Stimulated activated CD8-positive, alpha-beta memory T cell treated with anti-CD3 and anti-CD28 coated beads, Interleukin-15, amount 100 ng/mL, for 1 hour (primary cell): ENCODE measurements around the gene SYTL2.
A peak's percentile ranks its signal among the peaks of the same experiment; 100 is the strongest.

ENCODE experiments used
- DNase-seq: peaks from one replicate; pipeline ENCODE4 v3.0.0-alpha.2; 2020; ENCODE audit warnings: low read depth

SYTL2 gene

DNA sequence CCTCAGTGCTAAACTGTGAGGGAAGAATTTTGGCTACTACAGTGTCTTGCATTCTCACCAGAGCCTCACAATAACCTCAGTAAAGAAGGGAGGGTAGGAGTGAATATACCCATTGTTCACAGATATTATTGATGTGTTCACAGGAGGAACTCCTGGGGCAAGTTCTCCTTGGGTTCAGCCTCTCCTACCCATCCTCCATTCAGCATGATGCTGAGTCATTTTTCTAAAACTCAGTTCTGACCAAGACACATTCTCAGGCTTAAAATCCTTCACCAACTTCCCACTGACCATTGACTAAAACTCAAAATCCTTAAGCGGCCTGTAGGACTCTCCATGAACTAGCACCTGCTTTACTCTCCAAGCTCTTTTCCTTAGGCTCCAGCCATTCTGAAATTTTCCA, 48.7 kb downstream of the SYTL2 start:
- no peak for DNase-seq

DNA sequence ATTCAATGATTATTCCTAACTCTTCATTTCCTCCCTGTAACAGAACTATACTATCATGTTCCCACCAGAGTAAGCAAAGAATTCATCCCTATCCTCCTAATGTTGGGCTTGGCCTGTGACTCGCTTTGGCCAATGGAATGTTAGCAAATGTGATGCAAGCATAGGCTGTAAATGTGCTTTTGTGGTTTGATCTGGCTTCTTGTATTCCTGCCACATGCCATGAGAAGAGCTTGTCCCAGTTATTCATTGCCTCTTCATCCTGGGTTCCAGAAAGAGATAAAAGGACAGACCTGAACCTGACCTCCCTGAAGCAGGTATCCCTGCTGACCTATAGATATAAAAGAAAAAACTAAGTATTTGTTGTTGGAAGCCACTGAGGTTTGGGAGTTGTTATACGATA, 51.0 kb downstream of the SYTL2 start:
- no peak for DNase-seq

DNA sequence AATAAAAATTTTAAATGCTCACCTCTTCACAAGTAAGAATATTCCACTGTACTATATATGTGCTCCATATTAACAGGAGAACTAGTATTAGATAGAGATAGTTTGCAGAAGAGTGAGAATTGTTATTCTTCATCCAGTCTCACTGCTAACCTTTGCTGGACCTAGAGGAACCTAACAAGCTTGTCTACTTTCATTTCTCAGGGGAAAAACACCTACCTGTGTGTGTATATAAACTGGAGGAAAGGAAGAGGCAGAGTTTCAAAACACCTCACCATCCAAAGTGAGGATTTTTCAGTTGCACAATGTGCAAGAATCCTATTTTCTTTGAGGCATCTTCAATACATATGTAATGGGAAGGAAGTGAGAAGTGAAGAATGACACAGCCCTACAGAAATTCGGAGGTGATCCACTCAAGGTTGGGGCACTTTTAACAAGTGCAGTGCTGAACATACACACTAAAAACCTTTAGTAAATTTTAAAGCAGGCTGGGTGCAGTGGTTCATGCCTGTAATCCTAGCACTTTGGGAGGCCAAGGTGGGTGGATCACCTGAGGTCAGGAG, 52.4 kb downstream of the SYTL2 start:
- DNase-seq: no peak

DNA sequence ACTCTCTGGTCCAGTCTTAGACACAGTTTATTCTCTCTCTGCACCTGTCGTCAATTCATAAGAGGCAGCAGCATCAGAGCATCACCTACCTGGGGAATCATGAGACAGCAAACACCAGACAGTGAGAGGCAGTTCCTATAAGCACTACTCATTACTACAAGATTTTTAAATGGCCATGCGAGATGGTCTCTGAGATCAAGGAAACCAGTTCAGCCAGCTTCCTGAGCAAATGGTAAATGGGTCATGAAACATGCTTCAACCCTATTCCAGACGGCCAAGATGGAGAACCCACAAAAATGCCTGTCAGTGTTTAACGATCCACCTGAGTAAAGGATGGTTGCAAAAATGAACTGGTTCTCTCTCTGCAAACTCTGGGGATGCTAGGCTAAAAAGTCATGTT, 52.9 kb downstream of the SYTL2 start:
- no peak for DNase-seq

DNA sequence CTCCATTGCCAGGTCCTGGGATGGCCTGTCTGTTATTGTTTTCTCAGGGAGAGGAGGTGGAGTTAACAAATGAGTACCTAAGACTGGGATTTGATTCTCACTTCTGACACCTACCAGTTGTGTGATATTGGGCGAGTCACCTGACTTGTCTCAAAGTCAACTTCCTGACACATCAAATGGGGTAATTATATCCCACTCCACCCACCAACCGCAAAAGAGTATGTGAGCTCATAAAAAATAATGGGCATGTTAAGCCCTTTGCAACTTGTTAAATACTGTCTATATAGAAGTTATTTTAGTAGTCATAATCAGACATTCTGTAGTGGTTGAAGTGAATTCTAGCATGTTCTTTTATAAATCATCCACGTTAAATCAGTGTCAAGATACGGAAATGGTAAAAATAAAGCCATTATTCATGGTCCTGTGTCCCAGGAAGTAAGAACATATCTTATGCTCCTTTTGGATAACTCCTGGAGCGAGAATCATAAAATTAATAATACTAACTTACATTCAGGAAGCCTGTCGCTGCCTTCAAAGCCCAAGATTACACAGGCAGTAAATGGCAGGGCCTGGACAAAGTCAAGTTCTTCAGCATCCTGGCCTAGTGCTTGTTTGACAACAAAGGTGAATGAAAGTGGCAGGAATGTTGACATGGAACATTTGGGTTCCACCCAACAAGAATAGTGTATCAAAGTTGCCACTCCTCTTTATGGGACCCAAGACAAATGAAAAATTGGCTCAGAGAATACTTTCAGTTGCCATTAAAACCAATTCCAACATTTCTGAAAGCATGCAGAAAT, 54.3 kb downstream of the SYTL2 start:
- no peak for DNase-seq

DNA sequence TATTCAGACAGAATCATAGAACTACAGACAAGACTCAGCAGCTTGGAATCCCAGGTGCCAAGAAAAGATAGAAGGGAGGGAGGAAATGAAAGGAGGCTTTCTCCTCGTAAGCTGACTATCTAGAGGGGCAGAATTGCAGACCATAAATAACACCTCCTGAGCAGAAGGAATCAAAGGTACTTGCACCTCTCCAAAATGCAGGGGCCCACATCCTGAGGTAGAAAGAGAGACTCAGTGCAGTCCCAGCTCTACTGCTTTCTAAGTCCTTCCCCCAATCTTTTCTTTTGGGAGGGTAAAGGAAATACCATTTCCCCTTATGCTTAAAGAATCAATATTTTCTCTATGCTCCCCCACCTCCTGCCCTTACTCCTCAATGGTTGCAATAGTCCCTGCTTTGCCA, 55.2 kb downstream of the SYTL2 start:
- DNase-seq: no peak

DNA sequence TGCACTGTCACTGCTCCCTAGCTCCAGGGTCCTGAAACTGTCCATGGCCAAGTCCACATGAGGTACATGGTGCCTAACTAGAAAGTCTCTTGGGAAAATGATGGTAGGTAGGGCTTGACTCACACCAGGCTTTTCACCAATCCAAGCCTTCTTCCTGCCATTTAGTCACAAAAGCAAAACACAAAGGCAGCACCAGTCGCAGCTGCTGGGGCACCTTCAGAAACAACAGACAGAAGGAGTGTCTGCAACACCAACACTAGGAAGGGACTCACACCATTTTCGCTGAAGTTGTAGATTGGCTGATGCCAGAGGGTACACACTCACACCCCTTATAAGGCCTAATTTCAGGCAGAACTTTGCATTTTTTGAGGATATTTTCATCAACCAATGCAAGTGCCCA, 55.7 kb downstream of the SYTL2 start:
- DNase-seq: no peak

DNA sequence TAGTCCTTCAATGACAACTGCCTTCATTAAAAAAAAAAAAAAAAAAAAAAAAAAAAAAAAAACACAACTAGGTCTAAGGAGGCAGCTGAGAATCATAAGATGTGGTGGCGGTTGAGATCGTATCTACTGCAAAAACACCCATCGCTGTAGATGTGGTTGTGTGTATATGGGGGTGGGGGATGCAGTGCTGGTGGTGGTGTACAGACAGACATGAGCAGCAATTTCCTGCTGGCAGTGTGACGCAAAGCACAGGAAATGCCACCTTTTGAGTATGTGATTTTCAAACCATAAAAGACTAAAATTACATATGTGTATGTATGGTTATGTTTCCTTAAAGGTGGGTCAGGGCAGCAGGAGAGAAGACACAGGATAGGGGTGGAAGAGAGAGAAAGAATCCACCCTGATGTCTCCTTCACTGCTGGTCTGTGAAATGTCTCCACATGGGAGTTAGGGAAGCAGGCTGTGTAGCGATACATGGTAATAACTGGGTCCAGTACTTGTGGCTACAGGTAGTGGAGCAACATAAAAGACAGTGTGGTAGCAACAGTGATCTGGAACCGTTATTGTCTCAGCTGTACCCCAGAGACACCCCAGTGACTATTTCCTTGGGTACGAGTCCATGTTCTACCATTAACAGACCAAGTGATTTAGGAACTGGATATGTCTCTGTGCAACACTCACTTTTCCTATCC, 57.9 kb downstream of the SYTL2 start:
- DNase-seq: peak; percentile 74

DNA sequence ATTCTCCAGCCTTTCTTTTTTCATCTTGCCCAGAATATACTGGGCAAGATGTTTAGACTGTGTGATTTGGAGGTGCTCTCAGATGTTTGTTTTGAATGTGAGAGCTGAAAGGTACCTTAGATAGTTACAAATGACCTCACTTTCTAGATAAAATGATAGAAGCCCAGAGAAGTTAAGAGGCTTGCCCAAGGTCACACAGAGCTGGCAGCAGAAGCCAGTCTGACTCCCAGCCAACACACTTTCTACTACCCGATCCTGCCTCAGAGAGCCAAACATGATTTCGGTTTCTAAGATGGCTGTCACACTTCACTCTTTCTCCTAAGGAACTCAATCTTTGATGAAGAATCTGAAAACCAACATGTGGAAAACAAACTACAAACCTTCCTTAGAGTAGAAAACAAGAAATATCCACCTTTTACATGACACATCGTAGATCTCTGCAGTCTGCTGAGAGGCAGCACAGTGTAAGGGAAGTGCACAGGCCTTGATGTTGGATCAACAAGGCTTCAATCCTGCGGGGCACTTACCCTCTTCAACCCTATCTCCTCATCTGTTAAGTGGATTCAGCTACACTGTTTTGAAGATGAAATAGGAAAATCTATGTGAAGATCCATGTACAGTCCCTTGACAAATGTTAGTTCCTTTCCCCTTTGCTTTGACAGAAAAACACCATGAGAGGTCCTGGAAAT, 58.6 kb downstream of the SYTL2 start:
- DNase-seq: no peak

DNA sequence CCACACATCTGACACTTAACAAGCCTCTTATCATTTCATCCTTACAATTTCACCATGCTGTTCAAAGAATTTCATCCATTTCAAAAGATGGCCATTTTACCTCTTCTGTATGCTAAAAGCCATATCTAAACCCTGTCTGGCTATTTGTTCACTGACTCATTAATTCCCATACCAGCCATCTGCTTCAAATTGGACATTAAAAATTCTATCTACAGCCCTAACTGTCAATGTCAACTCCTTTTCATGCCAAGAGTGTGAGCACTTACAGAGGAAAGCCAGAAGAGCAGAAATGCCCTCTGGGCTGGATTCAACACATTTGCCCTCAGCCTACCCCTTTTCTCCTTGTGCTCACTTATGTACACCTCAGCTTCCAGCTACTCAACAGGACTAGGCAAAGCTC, 59.2 kb downstream of the SYTL2 start:
- no peak for DNase-seq

DNA sequence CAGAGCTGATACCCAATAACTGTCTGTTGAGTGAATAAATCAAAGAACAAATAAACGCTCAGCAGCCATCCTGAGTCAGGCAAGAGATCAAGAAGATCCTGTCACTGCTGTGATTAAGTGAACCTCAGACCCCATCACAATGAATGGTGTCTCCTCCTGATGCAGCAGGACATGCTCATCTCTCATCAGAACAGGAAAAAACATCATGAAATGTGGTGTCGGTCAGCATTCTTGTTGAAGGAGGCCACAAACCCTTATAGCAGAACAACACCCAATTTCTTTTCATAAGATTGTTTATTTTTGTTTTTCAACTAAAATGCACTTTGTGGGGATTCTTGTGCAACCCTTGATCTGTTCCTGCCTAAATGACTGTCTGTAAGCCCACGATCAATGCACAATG, 60.3 kb downstream of the SYTL2 start:
- DNase-seq: no peak

DNA sequence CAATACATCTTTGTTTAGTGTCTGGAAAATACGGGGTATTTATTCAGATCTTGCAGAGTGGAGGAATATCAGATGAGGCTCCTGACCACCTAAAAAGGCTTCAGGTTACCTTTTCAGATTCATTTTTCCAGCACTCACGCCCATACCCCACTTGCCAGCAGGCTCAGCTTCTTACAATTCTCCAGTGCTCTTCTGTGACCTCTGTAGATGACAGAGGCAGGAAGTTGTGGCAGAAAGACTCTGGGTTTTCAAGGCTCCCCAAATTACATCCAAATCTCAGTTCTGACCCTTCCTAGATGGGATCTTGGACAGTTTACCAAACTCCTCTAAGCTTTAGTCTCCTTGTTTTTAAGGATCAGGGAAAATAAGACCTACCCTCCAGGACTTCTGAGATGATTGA, 61.1 kb downstream of the SYTL2 start:
- DNase-seq: no peak

DNA sequence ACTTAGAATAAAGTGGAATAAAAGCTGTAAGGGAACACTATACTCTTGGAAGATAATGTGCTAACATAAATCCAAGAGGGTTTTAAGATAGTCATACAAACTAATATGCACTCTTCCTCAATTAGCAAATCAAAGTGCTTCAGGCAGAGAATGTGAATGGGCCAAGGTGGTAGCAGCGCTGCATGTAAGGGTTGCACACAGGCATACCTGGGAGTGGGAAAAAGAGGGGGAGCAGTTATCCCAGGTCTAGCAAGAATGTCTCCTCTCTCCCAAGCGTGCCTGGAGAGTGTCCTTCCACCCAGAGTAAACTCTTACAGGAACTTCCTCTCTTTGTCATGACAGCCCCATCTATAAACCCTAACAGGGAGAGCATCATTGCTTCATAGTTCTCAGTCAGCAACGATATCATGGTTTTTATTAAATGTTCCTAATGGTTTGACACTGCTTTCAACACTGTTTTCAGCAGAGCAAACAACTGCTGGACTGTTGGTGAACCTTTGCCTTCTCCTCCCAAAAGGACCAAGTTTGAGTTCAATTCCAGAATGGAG, 61.6 kb downstream of the SYTL2 start:
- DNase-seq: no peak

DNA sequence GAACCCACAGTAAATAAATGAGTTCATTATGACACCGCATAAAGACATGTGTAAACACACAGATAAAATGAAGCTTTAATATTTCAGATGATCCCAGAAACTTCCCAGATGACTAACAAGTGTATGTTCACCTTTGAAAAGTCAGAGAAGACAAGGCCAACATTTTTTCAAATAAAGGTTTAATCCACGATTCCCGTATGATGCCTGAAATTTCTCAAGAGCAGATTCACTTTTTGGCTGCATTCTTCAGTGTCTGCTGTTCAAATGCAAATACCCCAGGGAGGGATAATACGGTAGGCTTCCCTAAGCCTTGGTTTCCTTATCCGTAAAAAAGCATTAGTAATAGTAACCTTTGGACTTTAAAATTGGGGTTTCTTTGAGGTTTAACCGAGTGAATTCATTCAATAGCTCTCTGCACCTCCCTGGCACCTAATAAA, 62.5 kb downstream of the SYTL2 start:
- DNase-seq: no peak

DNA sequence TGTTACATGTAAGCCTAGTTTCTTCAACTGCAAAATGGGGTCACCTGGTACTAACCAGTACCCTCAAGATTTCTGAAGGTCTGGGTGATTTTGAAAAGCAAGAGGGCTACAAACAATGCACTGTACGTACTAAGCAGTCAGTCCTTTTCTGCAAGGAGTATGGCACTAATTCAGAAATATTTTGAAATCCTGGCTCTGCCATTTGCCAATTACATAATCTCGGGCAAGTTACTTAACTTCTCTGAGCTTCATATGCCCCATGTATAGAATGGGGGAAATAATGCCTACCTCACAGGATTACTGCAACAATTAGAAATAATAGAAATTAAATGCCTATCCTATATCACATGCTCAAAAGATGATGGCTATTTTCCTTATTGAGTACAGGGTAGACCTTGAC, 64.3 kb downstream of the SYTL2 start:
- no peak for DNase-seq

DNA sequence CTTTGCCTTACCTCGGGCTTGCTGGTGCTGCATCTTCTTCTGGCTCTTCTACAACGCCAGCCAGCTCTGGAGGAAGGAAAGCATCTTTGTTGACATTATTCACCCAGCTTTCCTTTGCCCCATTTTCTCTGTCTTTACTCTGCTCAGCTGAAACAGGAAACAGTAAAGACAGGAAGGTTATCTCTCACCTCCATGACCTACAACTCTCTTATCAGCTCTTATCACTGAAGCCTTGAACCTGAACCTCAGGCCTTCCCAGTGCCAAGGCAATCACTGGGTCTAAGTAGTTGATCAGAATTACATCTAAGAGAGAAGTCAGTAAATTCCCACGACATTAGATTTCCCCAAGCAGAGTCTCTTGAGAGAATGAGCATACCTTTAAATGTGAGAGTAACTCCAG, 65.3 kb downstream of the SYTL2 start:
- no peak for DNase-seq

DNA sequence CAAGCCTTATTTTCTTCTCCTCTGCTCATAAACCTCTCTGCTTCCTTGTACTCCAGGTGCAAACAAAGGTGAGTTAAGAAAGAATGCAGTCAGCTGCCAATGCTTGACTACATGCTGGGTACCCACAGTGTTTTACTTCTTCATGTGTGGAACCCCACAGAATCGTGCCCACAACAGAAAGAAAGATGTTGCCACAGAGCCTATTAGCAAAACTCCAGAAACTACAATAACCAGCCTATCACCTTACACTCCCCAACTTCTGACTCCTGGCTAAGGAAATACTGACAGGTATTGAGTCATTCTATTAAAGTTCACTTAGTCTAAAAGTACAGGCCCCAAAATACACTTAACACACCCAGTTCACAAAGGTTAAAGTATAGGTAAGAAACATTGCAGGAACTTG, 68.1 kb downstream of the SYTL2 start:
- DNase-seq: no peak

DNA sequence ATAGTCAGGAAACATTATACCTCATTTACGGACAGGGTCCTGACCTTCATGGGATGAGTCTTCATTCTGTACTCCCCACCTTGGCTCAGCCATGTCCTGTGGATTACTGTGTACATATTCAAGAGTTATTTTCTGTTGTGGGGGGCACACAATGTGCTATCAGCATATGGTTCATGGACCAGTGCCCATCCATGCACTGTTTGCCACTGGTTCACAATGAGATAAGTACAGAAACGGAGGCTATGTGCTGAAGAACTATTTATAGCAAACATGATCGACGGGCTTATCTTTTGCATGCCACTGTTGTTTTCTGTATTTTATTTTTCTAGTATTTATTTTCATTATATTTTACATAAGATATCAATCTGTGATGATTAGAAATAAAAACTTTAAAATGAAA, 68.6 kb downstream of the SYTL2 start:
- no peak for DNase-seq

DNA sequence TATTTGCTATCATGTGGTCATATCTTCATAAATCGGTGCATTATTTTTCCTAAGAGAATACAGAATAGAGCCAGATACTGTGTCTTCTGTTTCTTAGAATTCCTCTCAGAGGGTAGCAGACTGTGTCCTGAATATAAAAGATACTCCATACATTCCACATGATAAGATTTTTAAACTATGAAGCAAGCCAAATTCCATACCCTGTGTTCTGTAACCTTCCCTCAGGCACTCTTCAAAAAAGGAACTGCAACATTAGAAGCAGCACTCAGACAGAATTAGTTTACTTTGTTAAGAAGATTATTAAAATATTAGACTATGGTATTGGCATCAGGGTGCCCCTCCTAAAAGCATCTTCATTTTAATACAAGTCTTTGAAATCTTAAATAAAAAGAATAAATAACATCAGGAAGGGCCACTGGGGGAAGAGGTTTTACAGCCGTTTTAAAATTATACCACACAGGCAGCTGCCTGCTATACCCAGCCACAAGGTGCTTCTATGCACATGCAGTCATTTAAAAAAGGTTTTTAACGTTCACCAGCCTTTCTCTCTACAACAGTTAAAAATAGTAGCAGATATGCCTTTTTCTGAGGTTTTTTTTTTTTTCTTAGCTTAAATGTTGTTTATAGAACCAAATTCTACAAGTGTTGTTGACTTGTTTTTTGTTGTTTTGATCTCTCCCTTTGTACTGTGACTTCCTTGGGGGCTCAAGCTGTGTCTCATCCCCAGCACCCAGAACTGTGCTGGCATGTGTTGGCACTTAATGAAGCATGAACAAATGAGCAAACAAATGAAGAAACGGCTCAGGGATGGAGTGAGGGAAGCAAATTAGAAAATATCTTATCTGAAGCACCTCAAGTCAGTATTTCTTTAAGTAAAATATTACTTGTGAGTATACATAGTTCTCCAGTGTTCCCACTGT, 70.2 kb downstream of the SYTL2 start:
- no peak for DNase-seq

DNA sequence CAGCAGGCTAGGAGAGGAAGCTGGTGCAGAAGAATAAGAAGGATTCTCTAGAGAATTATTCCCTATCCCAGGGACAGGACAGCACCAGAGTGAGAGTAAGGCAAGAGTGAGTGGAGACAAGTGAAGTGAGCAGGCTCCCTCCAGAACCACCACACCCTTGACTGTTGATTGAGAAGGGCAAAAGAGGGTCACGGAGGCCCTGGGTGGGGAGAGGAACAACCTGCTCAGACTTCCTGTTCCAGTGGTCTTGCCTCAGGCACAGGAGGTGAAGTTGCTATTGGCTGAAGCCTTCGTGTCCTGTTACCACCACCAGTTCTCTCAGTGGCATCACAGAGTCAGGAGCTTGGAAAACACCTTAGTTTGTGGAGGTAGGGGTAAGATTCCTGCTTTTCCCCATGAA, 73.2 kb downstream of the SYTL2 start:
- no peak for DNase-seq

DNA sequence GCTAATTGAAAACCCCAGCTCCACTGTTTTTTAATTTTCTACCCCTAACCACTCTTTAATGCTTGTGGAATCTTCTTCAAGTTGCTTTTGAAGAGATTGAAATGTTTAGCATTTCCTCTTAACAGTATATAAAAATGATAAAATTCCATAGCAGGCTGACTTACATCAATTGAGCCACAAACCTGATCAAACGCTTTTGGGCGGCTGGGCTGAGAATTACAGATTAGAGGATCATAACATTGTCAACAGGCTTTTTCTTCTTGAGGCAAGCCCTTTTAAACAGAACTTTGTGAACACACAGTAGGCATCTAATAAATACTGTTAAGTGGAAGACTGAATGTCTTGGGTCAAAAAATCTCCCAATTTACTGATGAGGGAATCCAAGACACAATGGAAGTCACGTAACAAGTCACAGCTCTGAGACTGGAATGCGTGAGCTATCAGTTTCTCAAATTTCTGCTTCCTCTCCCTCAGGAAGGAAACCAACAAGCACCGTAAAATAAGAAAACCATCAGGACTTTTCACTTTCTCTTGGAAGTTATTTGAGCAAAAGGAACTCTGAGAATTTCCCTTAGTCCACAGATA, 75.0 kb downstream of the SYTL2 start:
- DNase-seq: no peak
